HepG2 (cell line): Measurements from ENCODE around the gene IRGQ. TPM values are rescaled to one million over a fixed set of nuclear protein-coding genes. Genes with fewer than 3 reads are reported as not detected.

Source experiments
- FOXK2 ChIP-seq: fragments of 450-650 bp; IDR thresholded peaks from 2 replicates; pipeline ENCODE4 v1.6.1; 2016
- HNRNPL ChIP-seq: fragments of 200-400 bp; formaldehyde crosslinking; IDR thresholded peaks from 2 replicates; pipeline ENCODE4 v1.6.1; 2017; ENCODE audit warnings: mild to moderate bottlenecking, low read depth, low read length
- KMT2B ChIP-seq: IDR thresholded peaks from 2 replicates; pipeline ENCODE4 v1.6.1; 2016; ENCODE audit warnings: missing genetic modification reagents, missing compliant biosample characterization
- MLLT10 ChIP-seq: sonication (generic); formaldehyde crosslinking; IDR thresholded peaks from 2 replicates; pipeline ENCODE4 v1.4.0; 2020; ENCODE audit warnings: missing genetic modification reagents
- PHF21A ChIP-seq: sonication (generic); formaldehyde crosslinking; IDR thresholded peaks from 2 replicates; pipeline ENCODE4 v1.5.0; 2020; ENCODE audit warnings: mild to moderate bottlenecking, missing genetic modification reagents
- SAFB2 ChIP-seq: sonication (generic); formaldehyde crosslinking; IDR thresholded peaks from 2 replicates; pipeline ENCODE4 v1.5.1; 2020; ENCODE audit warnings: missing genetic modification reagents, low read depth, mild to moderate bottlenecking, borderline replicate concordance
- SOX5 ChIP-seq: IDR thresholded peaks from 2 replicates; pipeline ENCODE4 v1.6.1; 2016; ENCODE audit warnings: borderline replicate concordance
- SP1 ChIP-seq, 2 experiments: fragments of 450-650 bp in 1 of 2; sonication (generic) in 1 of 2; formaldehyde crosslinking in 1 of 2; IDR thresholded peaks; 2 replicates each; pipeline versions ENCODE4 v1.4.0 to v1.6.1; 2016 to 2020; ENCODE audit warnings: missing genetic modification reagents in 1 of 2
- TBL1XR1 ChIP-seq: fragments of 150-350 bp; IDR thresholded peaks from 2 replicates; pipeline ENCODE4 v1.6.1; 2014; ENCODE audit warnings: borderline replicate concordance, low read length; ENCODE audit not compliant: partially characterized antibody
- TGIF2 ChIP-seq: IDR thresholded peaks from 2 replicates; pipeline ENCODE4 v1.6.1; 2016; ENCODE audit warnings: control low read depth, missing compliant biosample characterization
- ZNF224 ChIP-seq: sonication (generic); formaldehyde crosslinking; IDR thresholded peaks from 2 replicates; pipeline ENCODE4 v1.5.0; 2020; ENCODE audit warnings: mild to moderate bottlenecking, missing genetic modification reagents
- ZNF501 ChIP-seq: sonication (generic); formaldehyde crosslinking; IDR thresholded peaks from 2 replicates; pipeline ENCODE4 v1.5.1; 2020; ENCODE audit warnings: mild to moderate bottlenecking, moderate library complexity, missing genetic modification reagents
- ZNF616 ChIP-seq: sonication (generic); formaldehyde crosslinking; IDR thresholded peaks from 2 replicates; pipeline ENCODE4 v1.5.0; 2020; ENCODE audit warnings: low read depth, mild to moderate bottlenecking, missing genetic modification reagents
- ZNF83 ChIP-seq: sonication (generic); formaldehyde crosslinking; IDR thresholded peaks from 2 replicates; pipeline ENCODE4 v1.4.0; 2020; ENCODE audit warnings: missing genetic modification reagents, mild to moderate bottlenecking, borderline replicate concordance
- ZSCAN21 ChIP-seq: sonication (generic); formaldehyde crosslinking; IDR thresholded peaks from 2 replicates; pipeline ENCODE4 v1.8.0; 2022; ENCODE audit warnings: mild to moderate bottlenecking, missing genetic modification reagents, moderate library complexity, borderline replicate concordance
- ZZZ3 ChIP-seq: sonication (generic); formaldehyde crosslinking; IDR thresholded peaks from 2 replicates; pipeline ENCODE4 v1.4.0; 2020; ENCODE audit warnings: missing genetic modification reagents, mild to moderate bottlenecking, borderline replicate concordance
- polyA plus RNA-seq, 8 experiments: library from polyadenylated mRNA; depleted of rRNA in 3 of 8; stranded (reverse) in 7 of 8; unstranded in 1 of 8; fragments of >200 nt; fragmentation: Illumina TruSeq in 4 of 8; extraction: Trizol in 4 of 8; gene quantifications; 2 replicates each; pipeline versions ENCODE4 v1.2.1 to v1.2.3, GENCODE V29; 2011 to 2016; ENCODE audit warnings: low read depth in 4 of 8, missing spikeins in 1 of 8, mixed read lengths in 1 of 8; ENCODE audit not compliant: insufficient read depth in 1 of 8
- total RNA-seq, 5 experiments: library from RNA; depleted of rRNA; stranded (reverse); fragments of >200 nt; fragmentation: Illumina TruSeq; extraction: Trizol; gene quantifications; 2 replicates each; pipeline ENCODE4 v1.2.3, GENCODE V29; 2016; ENCODE audit warnings: low read depth in 1 of 5
- TF ChIP-seq, protein P1 (sequence below): sonication (generic); formaldehyde crosslinking; IDR thresholded peaks from 2 replicates; pipeline ENCODE4 v1.4.0; 2020; ENCODE audit warnings: mild to moderate bottlenecking, missing genetic modification reagents, borderline replicate concordance
- TF ChIP-seq, protein P2 (sequence below): sonication (generic); formaldehyde crosslinking; IDR thresholded peaks from 2 replicates; pipeline ENCODE4 v1.4.0; 2020; ENCODE audit warnings: missing genetic modification reagents
- TF ChIP-seq, protein P3 (sequence below): sonication (generic); formaldehyde crosslinking; IDR thresholded peaks from 2 replicates; pipeline ENCODE4 v1.4.0; 2020; ENCODE audit warnings: missing genetic modification reagents
- TF ChIP-seq, protein P4 (sequence below): sonication (generic); formaldehyde crosslinking; IDR thresholded peaks from 2 replicates; pipeline ENCODE4 v1.8.1; 2023; ENCODE audit warnings: mild to moderate bottlenecking, missing genetic modification reagents

Gene IRGQ
- total and polyA plus RNA-seq, 2 of the 13 experiments (the other 11 are each of a cell fraction or from before 2014, with no cell fraction given), result 11.6 to 12.4 TPM

DNA sequence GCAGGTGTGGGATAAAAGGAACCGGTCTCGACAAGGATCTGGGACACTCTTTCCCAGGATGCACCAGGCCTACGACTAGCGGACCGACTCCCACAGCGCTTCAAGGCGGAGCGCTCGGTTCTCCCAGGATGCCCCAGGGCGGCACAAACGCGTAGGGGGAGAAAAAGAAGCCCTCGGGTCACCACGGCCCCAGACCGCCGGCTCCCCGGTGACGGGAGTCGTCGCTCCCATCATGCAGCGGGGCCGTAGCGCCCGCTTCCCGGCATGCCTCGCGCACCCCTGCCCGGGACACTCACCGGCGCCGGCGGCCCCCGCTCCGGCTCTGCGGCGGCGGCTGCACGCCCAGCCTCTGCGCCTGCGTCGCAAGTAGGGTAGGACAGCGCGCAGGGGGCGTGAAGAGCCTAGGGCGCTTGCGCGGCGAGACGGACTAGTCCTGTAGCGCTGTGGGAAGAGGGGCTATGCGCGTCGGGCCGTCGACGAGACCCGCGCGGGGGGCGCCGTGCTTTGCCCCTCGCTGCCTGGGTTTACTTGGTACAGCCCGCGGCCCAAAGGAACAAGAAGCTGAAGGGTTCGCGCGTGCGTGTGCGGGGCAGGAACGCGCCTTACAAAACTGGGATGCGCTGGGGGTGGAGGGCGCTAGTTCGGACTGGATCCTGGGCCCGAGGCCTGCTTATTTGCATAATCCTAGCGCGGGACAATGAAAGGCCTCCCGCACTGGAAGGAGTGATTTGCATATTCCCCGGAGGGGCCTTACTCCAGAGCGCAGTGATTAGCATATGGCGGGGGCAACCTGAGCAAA lies 23.5 kb upstream of the IRGQ start, which contains the start of gene ZNF428 (continued):
- TF ChIP-seq, protein P1, sequence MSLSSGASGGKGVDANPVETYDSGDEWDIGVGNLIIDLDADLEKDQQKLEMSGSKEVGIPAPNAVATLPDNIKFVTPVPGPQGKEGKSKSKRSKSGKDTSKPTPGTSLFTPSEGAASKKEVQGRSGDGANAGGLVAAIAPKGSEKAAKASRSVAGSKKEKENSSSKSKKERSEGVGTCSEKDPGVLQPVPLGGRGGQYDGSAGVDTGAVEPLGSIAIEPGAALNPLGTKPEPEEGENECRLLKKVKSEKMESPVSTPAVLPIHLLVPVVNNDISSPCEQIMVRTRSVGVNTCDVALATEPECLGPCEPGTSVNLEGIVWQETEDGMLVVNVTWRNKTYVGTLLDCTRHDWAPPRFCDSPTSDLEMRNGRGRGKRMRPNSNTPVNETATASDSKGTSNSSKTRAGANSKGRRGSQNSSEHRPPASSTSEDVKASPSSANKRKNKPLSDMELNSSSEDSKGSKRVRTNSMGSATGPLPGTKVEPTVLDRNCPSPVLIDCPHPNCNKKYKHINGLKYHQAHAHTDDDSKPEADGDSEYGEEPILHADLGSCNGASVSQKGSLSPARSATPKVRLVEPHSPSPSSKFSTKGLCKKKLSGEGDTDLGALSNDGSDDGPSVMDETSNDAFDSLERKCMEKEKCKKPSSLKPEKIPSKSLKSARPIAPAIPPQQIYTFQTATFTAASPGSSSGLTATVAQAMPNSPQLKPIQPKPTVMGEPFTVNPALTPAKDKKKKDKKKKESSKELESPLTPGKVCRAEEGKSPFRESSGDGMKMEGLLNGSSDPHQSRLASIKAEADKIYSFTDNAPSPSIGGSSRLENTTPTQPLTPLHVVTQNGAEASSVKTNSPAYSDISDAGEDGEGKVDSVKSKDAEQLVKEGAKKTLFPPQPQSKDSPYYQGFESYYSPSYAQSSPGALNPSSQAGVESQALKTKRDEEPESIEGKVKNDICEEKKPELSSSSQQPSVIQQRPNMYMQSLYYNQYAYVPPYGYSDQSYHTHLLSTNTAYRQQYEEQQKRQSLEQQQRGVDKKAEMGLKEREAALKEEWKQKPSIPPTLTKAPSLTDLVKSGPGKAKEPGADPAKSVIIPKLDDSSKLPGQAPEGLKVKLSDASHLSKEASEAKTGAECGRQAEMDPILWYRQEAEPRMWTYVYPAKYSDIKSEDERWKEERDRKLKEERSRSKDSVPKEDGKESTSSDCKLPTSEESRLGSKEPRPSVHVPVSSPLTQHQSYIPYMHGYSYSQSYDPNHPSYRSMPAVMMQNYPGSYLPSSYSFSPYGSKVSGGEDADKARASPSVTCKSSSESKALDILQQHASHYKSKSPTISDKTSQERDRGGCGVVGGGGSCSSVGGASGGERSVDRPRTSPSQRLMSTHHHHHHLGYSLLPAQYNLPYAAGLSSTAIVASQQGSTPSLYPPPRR (CRISPR knock-in tag), result 0 out of 2 replicates have a peak, but pooled peaks have one; percentile 59
- TF ChIP-seq, protein P2, sequence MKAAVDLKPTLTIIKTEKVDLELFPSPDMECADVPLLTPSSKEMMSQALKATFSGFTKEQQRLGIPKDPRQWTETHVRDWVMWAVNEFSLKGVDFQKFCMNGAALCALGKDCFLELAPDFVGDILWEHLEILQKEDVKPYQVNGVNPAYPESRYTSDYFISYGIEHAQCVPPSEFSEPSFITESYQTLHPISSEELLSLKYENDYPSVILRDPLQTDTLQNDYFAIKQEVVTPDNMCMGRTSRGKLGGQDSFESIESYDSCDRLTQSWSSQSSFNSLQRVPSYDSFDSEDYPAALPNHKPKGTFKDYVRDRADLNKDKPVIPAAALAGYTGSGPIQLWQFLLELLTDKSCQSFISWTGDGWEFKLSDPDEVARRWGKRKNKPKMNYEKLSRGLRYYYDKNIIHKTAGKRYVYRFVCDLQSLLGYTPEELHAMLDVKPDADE (CRISPR knock-in tag), result peak; percentile 87; the same call in 1 of the 2 replicates
- TF ChIP-seq TGIF2 (CRISPR knock-in tag), result no peak
- no peak for TF ChIP-seq SOX5 (CRISPR knock-in tag)
- TF ChIP-seq ZNF224, result peak; percentile 74
- no peak for TF ChIP-seq FOXK2
- peak; percentile 90; the same call in 1 of the 2 replicates for TF ChIP-seq ZNF616 (CRISPR knock-in tag)
- peak; percentile 82 for TF ChIP-seq ZSCAN21
- no peak for TF ChIP-seq MLLT10 (CRISPR knock-in tag)
- peak; percentile 85; the same call in 1 of the 2 replicates for TF ChIP-seq ZNF83 (CRISPR knock-in tag)
- TF ChIP-seq, protein P3, sequence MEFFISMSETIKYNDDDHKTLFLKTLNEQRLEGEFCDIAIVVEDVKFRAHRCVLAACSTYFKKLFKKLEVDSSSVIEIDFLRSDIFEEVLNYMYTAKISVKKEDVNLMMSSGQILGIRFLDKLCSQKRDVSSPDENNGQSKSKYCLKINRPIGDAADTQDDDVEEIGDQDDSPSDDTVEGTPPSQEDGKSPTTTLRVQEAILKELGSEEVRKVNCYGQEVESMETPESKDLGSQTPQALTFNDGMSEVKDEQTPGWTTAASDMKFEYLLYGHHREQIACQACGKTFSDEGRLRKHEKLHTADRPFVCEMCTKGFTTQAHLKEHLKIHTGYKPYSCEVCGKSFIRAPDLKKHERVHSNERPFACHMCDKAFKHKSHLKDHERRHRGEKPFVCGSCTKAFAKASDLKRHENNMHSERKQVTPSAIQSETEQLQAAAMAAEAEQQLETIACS (CRISPR knock-in tag), result peak; percentile 77
- peak; percentile 80; the same call in 1 of the 2 replicates for TF ChIP-seq ZZZ3 (CRISPR knock-in tag)
- 0 out of 2 replicates have a peak, but pooled peaks have one; percentile 25 for TF ChIP-seq HNRNPL
- TF ChIP-seq ZNF501, result no peak
- TF ChIP-seq, protein P4, sequence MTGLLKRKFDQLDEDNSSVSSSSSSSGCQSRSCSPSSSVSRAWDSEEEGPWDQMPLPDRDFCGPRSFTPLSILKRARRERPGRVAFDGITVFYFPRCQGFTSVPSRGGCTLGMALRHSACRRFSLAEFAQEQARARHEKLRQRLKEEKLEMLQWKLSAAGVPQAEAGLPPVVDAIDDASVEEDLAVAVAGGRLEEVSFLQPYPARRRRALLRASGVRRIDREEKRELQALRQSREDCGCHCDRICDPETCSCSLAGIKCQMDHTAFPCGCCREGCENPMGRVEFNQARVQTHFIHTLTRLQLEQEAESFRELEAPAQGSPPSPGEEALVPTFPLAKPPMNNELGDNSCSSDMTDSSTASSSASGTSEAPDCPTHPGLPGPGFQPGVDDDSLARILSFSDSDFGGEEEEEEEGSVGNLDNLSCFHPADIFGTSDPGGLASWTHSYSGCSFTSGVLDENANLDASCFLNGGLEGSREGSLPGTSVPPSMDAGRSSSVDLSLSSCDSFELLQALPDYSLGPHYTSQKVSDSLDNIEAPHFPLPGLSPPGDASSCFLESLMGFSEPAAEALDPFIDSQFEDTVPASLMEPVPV, result peak; percentile 97
- TF ChIP-seq TBL1XR1, result no peak
- TF ChIP-seq SP1 (IDR thresholded peaks at IDR 0.05), result no peak
- no peak; the same call in 1 of the 2 replicates for TF ChIP-seq SP1 (CRISPR knock-in tag; IDR thresholded peaks at IDR 0.05)
- peak; percentile 88 for TF ChIP-seq SAFB2
- peak; percentile 94 for TF ChIP-seq PHF21A (CRISPR knock-in tag)
- TF ChIP-seq KMT2B (CRISPR knock-in tag), result peak; percentile 55; the same call in 1 of the 2 replicates
